ENCODE measurements around the gene NEK10.

DNA sequence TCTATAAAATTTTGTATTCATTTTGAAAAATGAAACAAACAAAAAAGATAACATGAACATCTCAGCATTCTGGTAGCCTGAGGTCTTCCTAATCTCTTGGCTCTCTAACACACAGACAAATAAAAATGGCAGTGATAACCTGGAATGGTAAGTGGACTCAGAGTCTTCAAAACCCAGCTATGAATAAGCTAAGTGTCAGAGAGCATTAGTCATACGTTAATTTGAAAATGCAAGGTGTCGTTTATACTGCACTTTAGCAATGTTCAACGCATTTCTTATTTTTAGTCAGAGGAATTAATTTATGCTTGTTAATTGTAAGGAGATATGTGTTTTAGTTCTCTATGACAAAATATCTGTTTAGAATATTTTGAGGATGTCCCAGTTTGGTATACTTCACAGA, 294.3 kb downstream of the NEK10 start:
- TF ChIP-seq, protein P1, sequence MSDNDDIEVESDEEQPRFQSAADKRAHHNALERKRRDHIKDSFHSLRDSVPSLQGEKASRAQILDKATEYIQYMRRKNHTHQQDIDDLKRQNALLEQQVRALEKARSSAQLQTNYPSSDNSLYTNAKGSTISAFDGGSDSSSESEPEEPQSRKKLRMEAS (IDR thresholded peaks at IDR 0.05), result no peak
- TF ChIP-seq, protein P2, sequence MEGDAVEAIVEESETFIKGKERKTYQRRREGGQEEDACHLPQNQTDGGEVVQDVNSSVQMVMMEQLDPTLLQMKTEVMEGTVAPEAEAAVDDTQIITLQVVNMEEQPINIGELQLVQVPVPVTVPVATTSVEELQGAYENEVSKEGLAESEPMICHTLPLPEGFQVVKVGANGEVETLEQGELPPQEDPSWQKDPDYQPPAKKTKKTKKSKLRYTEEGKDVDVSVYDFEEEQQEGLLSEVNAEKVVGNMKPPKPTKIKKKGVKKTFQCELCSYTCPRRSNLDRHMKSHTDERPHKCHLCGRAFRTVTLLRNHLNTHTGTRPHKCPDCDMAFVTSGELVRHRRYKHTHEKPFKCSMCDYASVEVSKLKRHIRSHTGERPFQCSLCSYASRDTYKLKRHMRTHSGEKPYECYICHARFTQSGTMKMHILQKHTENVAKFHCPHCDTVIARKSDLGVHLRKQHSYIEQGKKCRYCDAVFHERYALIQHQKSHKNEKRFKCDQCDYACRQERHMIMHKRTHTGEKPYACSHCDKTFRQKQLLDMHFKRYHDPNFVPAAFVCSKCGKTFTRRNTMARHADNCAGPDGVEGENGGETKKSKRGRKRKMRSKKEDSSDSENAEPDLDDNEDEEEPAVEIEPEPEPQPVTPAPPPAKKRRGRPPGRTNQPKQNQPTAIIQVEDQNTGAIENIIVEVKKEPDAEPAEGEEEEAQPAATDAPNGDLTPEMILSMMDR (IDR thresholded peaks at IDR 0.05 in 2 of 3, conservative IDR thresholded peaks at IDR 0.05 in 1 of 3; ENCODE audit: borderline replicate concordance in 1 of 3, insufficient read depth in 1 of 3, low read depth in 2 of 3, low read length in 2 of 3), result no peak
- TF ChIP-seq, protein P3, sequence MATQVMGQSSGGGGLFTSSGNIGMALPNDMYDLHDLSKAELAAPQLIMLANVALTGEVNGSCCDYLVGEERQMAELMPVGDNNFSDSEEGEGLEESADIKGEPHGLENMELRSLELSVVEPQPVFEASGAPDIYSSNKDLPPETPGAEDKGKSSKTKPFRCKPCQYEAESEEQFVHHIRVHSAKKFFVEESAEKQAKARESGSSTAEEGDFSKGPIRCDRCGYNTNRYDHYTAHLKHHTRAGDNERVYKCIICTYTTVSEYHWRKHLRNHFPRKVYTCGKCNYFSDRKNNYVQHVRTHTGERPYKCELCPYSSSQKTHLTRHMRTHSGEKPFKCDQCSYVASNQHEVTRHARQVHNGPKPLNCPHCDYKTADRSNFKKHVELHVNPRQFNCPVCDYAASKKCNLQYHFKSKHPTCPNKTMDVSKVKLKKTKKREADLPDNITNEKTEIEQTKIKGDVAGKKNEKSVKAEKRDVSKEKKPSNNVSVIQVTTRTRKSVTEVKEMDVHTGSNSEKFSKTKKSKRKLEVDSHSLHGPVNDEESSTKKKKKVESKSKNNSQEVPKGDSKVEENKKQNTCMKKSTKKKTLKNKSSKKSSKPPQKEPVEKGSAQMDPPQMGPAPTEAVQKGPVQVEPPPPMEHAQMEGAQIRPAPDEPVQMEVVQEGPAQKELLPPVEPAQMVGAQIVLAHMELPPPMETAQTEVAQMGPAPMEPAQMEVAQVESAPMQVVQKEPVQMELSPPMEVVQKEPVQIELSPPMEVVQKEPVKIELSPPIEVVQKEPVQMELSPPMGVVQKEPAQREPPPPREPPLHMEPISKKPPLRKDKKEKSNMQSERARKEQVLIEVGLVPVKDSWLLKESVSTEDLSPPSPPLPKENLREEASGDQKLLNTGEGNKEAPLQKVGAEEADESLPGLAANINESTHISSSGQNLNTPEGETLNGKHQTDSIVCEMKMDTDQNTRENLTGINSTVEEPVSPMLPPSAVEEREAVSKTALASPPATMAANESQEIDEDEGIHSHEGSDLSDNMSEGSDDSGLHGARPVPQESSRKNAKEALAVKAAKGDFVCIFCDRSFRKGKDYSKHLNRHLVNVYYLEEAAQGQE (IDR thresholded peaks at IDR 0.05; ENCODE audit: low read depth), result no peak
- no peak for TF ChIP-seq TCF7L2 (IDR thresholded peaks at IDR 0.05; ENCODE audit: borderline replicate concordance, extremely low read depth, insufficient read depth, insufficient read length)
- TF ChIP-seq ZNF274 (IDR thresholded peaks at IDR 0.05; ENCODE audit: low read depth, low read length), result no peak
- no peak for TF ChIP-seq YY1 (IDR thresholded peaks at IDR 0.05; ENCODE audit: extremely low read depth, insufficient replicate concordance, low read depth, low read length)
- TF ChIP-seq RAD21 (IDR thresholded peaks at IDR 0.05; ENCODE audit: low read depth), result no peak
- TF ChIP-seq POLR2A (IDR thresholded peaks at IDR 0.05; ENCODE audit: borderline replicate concordance, extremely low read depth, insufficient read depth, insufficient read length), result no peak
- TF ChIP-seq EZH2phosphoT487 (IDR thresholded peaks at IDR 0.05; ENCODE audit: borderline replicate concordance), result no peak
- no peak for TF ChIP-seq ELF1 (IDR thresholded peaks at IDR 0.05; ENCODE audit: borderline replicate concordance, low read depth)
- TF ChIP-seq SRF (IDR thresholded peaks at IDR 0.05; ENCODE audit: low read depth), result no peak
- no peak for TF ChIP-seq CBX3 (IDR thresholded peaks at IDR 0.05; ENCODE audit: low read depth)
- TF ChIP-seq POLR2AphosphoS5 (IDR thresholded peaks at IDR 0.05; ENCODE audit: low read depth, low read length), result no peak
